H9 (cell line): Measurements from ENCODE around the gene FAM228B. TPM values are rescaled to one million over a fixed set of nuclear protein-coding genes. Genes with fewer than 3 reads are reported as not detected.

ENCODE experiments used
- DNase-seq: peaks from one replicate; pipeline ENCODE4 v3.0.0-alpha.2; 2017
- H2AFZ ChIP-seq: one replicate; pipeline ENCODE4 v1.6.1; 2013; ENCODE audit warnings: mild to moderate bottlenecking, low read length, control low read depth, moderate library complexity
- H2AK5ac ChIP-seq: 2 replicates; pipeline ENCODE4 v1.6.1; 2013; ENCODE audit warnings: low read length, control low read depth, mixed read lengths; ENCODE audit not compliant: insufficient read length
- H2BK120ac ChIP-seq: one replicate; pipeline ENCODE4 v1.6.1; 2013; ENCODE audit warnings: low read depth, mild to moderate bottlenecking, low read length, control low read depth, inconsistent platforms; ENCODE audit not compliant: poor library complexity, severe bottlenecking
- H2BK12ac ChIP-seq: 2 replicates; pipeline ENCODE4 v1.6.1; 2013; ENCODE audit warnings: low read length, control low read depth, mixed read lengths, low read depth; ENCODE audit not compliant: insufficient read length
- H2BK15ac ChIP-seq: 2 replicates; pipeline ENCODE4 v1.6.1; 2013; ENCODE audit warnings: low read depth, low read length, control low read depth
- H2BK20ac ChIP-seq: one replicate; pipeline ENCODE4 v1.6.1; 2013; ENCODE audit warnings: low read depth, mild to moderate bottlenecking, low read length, control low read depth, inconsistent platforms; ENCODE audit not compliant: poor library complexity, severe bottlenecking
- H2BK5ac ChIP-seq: 2 replicates; pipeline ENCODE4 v1.6.1; 2013; ENCODE audit warnings: low read length, control low read depth, mixed read lengths; ENCODE audit not compliant: insufficient read length
- H3K14ac ChIP-seq: 2 replicates; pipeline ENCODE4 v1.6.1; 2013; ENCODE audit warnings: low read length, control low read depth; ENCODE audit not compliant: insufficient read depth
- H3K18ac ChIP-seq: 2 replicates; pipeline ENCODE4 v1.6.1; 2013; ENCODE audit warnings: low read depth, mild to moderate bottlenecking, mixed read lengths, low read length, control low read depth; ENCODE audit not compliant: insufficient read length
- H3K23ac ChIP-seq: 2 replicates; pipeline ENCODE4 v1.6.1; 2013; ENCODE audit warnings: low read length, control low read depth, mixed read lengths, low read depth; ENCODE audit not compliant: insufficient read length
- H3K23me2 ChIP-seq: 2 replicates; pipeline ENCODE4 v1.6.1; 2013; ENCODE audit warnings: low read depth, mild to moderate bottlenecking, mixed read lengths, low read length, control low read depth; ENCODE audit not compliant: insufficient read length, poor library complexity, severe bottlenecking
- H3K27ac ChIP-seq: 2 replicates; pipeline ENCODE4 v1.5.1; 2013; ENCODE audit warnings: low read length, control low read depth, mixed read lengths, low read depth; ENCODE audit not compliant: insufficient read length
- H3K27me3 ChIP-seq: 2 replicates; pipeline ENCODE4 v1.6.1; 2013; ENCODE audit warnings: low read length, control low read depth, inconsistent platforms; ENCODE audit not compliant: insufficient read depth
- H3K4ac ChIP-seq: 2 replicates; pipeline ENCODE4 v1.6.1; 2013; ENCODE audit warnings: low read depth, mild to moderate bottlenecking, control low read depth, inconsistent platforms, low read length, moderate library complexity
- H3K4me1 ChIP-seq: 2 replicates; pipeline ENCODE4 v1.6.1; 2013; ENCODE audit warnings: low read length, control low read depth, inconsistent platforms; ENCODE audit not compliant: insufficient read depth
- H3K4me2 ChIP-seq: 2 replicates; pipeline ENCODE4 v1.6.1; 2013; ENCODE audit warnings: low read length, control low read depth, mixed read lengths; ENCODE audit not compliant: insufficient read length, insufficient read depth
- H3K56ac ChIP-seq: 2 replicates; pipeline ENCODE4 v1.6.1; 2013; ENCODE audit warnings: low read depth, mild to moderate bottlenecking, mixed read lengths, low read length, control low read depth; ENCODE audit not compliant: insufficient read length
- H3K79me1 ChIP-seq: 2 replicates; pipeline ENCODE4 v1.6.1; 2013; ENCODE audit warnings: low read depth, mild to moderate bottlenecking, moderate library complexity, low read length, control low read depth, inconsistent platforms; ENCODE audit not compliant: insufficient read depth, poor library complexity, severe bottlenecking
- H3K79me2 ChIP-seq: 2 replicates; pipeline ENCODE4 v1.6.1; 2013; ENCODE audit warnings: low read length, control low read depth, inconsistent platforms; ENCODE audit not compliant: insufficient read depth
- H3K9ac ChIP-seq: 2 replicates; pipeline ENCODE4 v1.6.1; 2013; ENCODE audit warnings: low read length, control low read depth, mixed read lengths; ENCODE audit not compliant: insufficient read length; ENCODE audit errors: extremely low read depth
- H3K9me3 ChIP-seq: one replicate; pipeline ENCODE4 v1.6.1; 2013; ENCODE audit warnings: low read depth, low read length, inconsistent platforms; ENCODE audit not compliant: control insufficient read depth
- H3T11ph ChIP-seq: one replicate; pipeline ENCODE4 v1.6.1; 2013; ENCODE audit warnings: mild to moderate bottlenecking, low read length, control low read depth, inconsistent platforms
- H4K20me1 ChIP-seq: one replicate; pipeline ENCODE4 v1.6.1; 2013; ENCODE audit not compliant: control insufficient read depth, insufficient read length, insufficient read depth
- H4K5ac ChIP-seq: 2 replicates; pipeline ENCODE4 v1.6.1; 2013; ENCODE audit warnings: low read depth, mild to moderate bottlenecking, mixed read lengths, low read length, control low read depth; ENCODE audit not compliant: insufficient read length
- H4K8ac ChIP-seq: replicated peaks from 2 replicates; pipeline ENCODE4 v1.6.1; 2013; ENCODE audit warnings: low read length, control low read depth, mixed read lengths, low read depth; ENCODE audit not compliant: insufficient read length
- H4K91ac ChIP-seq: 2 replicates; pipeline ENCODE4 v1.6.1; 2013; ENCODE audit warnings: low read depth, mild to moderate bottlenecking, moderate library complexity, mixed read lengths, low read length, control low read depth; ENCODE audit not compliant: insufficient read length
- H3K27ac Mint-ChIP-seq, 3 experiments: 2 replicates in 2 of 3; 3 replicates in 1 of 3; pipeline ENCODE4 v1.8.0; 2020 to 2021; ENCODE audit warnings: mixed read lengths in 3 of 3, mild to moderate bottlenecking in 1 of 3, moderate library complexity in 1 of 3
- H3K27me3 Mint-ChIP-seq: 2 replicates; pipeline ENCODE4 v1.8.0; 2021; ENCODE audit warnings: low read depth, mild to moderate bottlenecking, moderate library complexity, mixed read lengths
- H3K36me3 Mint-ChIP-seq, 3 experiments: 2 replicates in 2 of 3; 3 replicates in 1 of 3; pipeline ENCODE4 v1.8.0; 2020 to 2021; ENCODE audit warnings: low read depth in 3 of 3, mixed read lengths in 3 of 3; ENCODE audit not compliant: insufficient read depth in 1 of 3
- H3K4me1 Mint-ChIP-seq, 2 experiments: 2 replicates each; pipeline ENCODE4 v1.8.0; 2020; ENCODE audit warnings: mixed read lengths in 2 of 2
- H3K4me3 Mint-ChIP-seq, 2 experiments: 2 replicates in 1 of 2; 3 replicates in 1 of 2; pipeline ENCODE4 v1.8.0; 2020 to 2021; ENCODE audit warnings: mild to moderate bottlenecking in 2 of 2, mixed read lengths in 2 of 2, moderate library complexity in 1 of 2
- H3K9me3 Mint-ChIP-seq, 2 experiments: 2 replicates in 1 of 2; 3 replicates in 1 of 2; pipeline ENCODE4 v1.8.0; 2020; ENCODE audit warnings: mild to moderate bottlenecking in 2 of 2, mixed read lengths in 2 of 2, moderate library complexity in 1 of 2
- WGBS: extraction: QIAGEN DNeasy Blood & Tissue Kit; methylation state at CpG from one replicate; pipeline ENCODE4 v1.1.7; 2013; ENCODE audit warnings: missing lambda C conversion rate, low lambda C conversion rate, mixed read lengths; ENCODE audit not compliant: insufficient read length; ENCODE audit errors: extremely low coverage; 5-methylcytosine and 5-hydroxymethylcytosine counted together
- total RNA-seq: library from RNA; stranded (reverse); gene quantifications from 2 replicates; pipeline ENCODE4 v1.2.1, GENCODE V29; 2021
- TF ChIP-seq, protein P1 (sequence below): fragments of 200-600 bp; sonication (generic); conservative IDR thresholded peaks from 3 replicates; pipeline ENCODE4 v1.8.0; 2021; ENCODE audit warnings: antibody characterized with exemption, mild to moderate bottlenecking

The FAM228B gene
- total RNA-seq, 1 experiment from 2014 or later: 6.5 TPM

DNA sequence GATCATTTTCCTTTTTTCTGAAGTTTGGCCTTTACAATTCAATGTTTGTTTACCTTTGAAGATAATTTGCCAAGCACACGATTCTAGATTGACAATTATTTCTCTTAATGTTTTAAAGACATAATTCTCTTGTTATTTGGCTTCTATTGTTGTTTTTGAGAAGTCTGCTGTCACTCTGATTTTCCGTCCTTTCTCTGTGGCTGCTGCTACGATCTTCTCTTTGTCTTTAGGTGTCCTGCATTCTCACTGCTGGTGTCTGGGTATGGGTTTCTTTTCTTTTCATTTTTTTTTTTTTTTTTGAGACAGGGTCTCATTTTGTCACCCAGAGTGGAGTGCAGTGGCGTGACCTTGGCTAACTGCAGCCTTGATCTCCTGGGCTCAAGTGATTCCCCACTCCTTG is 36.4 kb downstream of the FAM228B start:
- Histone ChIP-seq H4K20me1 (no peaks in the 10 kb centered on the region), H2BK20ac (no peak overlapping the region), H3K79me2 (no peaks in the 10 kb centered on the region), H4K91ac (no peak overlapping the region), H2AK5ac (no peak overlapping the region), H3K18ac (no peak overlapping the region), H3K9me3 (no peaks in the 10 kb centered on the region), H2BK12ac (no peak overlapping the region), H2BK5ac (no peak overlapping the region), H3K79me1 (no peaks in the 10 kb centered on the region), H3K9ac (no peak overlapping the region), H3K56ac (no peak overlapping the region), H2BK120ac (no peak overlapping the region), H3K4me1 (no peaks in the 10 kb centered on the region), H2BK15ac (no peak overlapping the region), H4K8ac (no peak overlapping the region), H3K27ac (no peak overlapping the region), H3K23ac (no peak overlapping the region), H3K27me3 (no peaks in the 10 kb centered on the region), H2AFZ (no peak overlapping the region), H4K5ac (no peak overlapping the region), H3T11ph (no peak overlapping the region), H3K4me2 (no peak overlapping the region), H3K4ac (no peak overlapping the region), H3K23me2 (no peaks in the 10 kb centered on the region), H3K14ac (no peak overlapping the region)
- Mint-ChIP-seq H3K4me3 (no peak overlapping the region), H3K9me3 (peaks cover 8 to 14% of the 10 kb centered on the region in 2 experiments; a peak in 4 of 5 replicates), H3K27me3 (no peaks in the 10 kb centered on the region), H3K4me1 (peaks cover 0 to 3% of the 10 kb centered on the region in 2 experiments; a peak in 2 of 4 replicates), H3K36me3 (peaks cover 0 to 5% (median 0%) of the 10 kb centered on the region in 3 experiments; a peak in 3 of 7 replicates), H3K27ac (no peak overlapping the region)
- DNase-seq: no peak
- no CpG with 5 or more reads among the region's 4 CpGs for WGBS
- TF ChIP-seq, protein P1, sequence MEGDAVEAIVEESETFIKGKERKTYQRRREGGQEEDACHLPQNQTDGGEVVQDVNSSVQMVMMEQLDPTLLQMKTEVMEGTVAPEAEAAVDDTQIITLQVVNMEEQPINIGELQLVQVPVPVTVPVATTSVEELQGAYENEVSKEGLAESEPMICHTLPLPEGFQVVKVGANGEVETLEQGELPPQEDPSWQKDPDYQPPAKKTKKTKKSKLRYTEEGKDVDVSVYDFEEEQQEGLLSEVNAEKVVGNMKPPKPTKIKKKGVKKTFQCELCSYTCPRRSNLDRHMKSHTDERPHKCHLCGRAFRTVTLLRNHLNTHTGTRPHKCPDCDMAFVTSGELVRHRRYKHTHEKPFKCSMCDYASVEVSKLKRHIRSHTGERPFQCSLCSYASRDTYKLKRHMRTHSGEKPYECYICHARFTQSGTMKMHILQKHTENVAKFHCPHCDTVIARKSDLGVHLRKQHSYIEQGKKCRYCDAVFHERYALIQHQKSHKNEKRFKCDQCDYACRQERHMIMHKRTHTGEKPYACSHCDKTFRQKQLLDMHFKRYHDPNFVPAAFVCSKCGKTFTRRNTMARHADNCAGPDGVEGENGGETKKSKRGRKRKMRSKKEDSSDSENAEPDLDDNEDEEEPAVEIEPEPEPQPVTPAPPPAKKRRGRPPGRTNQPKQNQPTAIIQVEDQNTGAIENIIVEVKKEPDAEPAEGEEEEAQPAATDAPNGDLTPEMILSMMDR: no peak
